ENCODE measurements around the gene HOXD4.

HOXD4 gene

GRCh38 chr2:176114120-176114929, 37.0 kb upstream of the HOXD4 start:
- no peak for DNase-seq

- DNase-seq, result no peak
Observed at GRCh38 chr2:176114930-176115625, 36.3 kb upstream of the HOXD4 start.

DNA sequence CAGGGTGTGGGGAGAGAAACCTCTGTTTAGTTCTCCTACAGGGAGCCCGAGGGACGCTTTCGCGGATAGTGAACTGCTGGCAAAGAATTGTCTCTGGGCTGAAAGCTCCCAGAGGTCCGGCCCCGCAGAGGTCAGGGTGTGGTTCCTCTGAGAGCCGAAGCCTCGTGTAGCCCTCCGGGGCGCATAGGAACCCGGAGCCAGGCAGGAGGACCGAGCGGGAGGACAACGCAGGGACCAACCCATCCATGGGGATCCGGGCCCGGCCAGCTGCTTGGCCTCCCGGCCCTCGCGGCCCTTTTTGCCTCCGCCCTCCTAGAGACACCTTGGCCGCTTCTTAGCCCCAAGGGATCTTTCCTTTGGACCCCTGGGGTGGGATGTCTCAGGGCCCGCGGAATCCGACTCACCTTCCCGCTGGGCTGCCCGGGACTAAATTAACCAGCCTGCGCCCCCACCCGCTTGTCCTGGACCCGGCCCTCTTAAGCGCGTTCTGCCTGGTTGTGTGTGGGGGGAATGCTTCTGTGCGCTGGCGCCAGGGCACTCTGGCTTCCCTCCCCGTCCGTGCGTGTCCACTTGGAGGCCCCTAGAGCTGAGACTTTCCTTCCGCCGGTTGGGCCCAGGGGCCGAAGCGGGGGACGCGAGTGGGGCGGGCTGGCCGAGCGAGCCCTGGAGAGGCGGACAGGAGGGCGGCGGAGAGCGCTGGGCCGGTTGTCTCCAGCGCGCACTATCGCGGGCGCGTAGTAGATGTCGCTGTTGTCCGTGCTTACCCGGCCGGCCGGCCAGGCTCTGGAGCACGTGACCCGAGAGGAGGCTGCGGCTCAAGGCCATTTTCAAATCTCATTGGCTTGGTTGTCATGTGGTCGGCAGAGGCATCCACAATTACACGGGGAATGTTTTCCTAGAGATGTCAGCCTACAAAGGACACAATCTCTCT, 35.2 kb upstream of the HOXD4 start, which contains the start of gene HOXD10:
Gene HOXD10, plus strand, starts transcription at position 896 of the 931 bp plus-strand sequence. CDS start 56 bp downstream, outside the sequence.
- no peak for DNase-seq

DNA sequence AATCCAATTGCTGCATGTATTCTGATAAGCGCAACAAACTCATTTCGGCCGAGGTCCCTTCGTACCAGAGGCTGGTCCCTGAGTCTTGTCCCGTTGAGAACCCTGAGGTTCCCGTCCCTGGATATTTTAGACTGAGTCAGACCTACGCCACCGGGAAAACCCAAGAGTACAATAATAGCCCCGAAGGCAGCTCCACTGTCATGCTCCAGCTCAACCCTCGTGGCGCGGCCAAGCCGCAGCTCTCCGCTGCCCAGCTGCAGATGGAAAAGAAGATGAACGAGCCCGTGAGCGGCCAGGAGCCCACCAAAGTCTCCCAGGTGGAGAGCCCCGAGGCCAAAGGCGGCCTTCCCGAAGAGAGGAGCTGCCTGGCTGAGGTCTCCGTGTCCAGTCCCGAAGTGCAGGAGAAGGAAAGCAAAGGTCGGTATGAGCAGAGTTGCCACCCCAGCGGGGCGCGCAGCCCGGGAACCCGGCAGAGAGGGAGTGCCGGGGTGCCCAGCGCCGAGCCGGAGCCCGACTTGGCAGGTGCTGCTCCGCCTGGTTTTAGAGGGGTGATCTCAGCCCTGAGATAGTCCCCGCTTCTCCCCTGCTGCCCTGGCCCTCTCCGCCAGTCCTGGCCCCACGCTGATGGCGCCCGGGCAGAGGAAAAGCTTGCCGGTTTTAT, 34.1 kb upstream of the HOXD4 start:
- DNase-seq, result no peak

- no peak for DNase-seq
Observed at GRCh38 chr2:176117823-176118371, 33.5 kb upstream of the HOXD4 start.

- no peak for DNase-seq
Observed at GRCh38 chr2:176118601-176119339, 32.6 kb upstream of the HOXD4 start.

GRCh38 chr2:176120364-176121189, 30.8 kb upstream of the HOXD4 start:
- DNase-seq, result no peak

- no peak for DNase-seq
Observed at GRCh38 chr2:176121190-176122051, 29.9 kb upstream of the HOXD4 start.

GRCh38 chr2:176122052-176122682, 29.2 kb upstream of the HOXD4 start:
- DNase-seq, result no peak

- DNase-seq, result no peak
Observed at GRCh38 chr2:176122683-176123410, 28.5 kb upstream of the HOXD4 start, which contains the start of gene HOXD9. TSS of gene HOXD9 (plus strand) at chr2:176122719. CDS start at chr2:176122769, 50 bp downstream.

DNA sequence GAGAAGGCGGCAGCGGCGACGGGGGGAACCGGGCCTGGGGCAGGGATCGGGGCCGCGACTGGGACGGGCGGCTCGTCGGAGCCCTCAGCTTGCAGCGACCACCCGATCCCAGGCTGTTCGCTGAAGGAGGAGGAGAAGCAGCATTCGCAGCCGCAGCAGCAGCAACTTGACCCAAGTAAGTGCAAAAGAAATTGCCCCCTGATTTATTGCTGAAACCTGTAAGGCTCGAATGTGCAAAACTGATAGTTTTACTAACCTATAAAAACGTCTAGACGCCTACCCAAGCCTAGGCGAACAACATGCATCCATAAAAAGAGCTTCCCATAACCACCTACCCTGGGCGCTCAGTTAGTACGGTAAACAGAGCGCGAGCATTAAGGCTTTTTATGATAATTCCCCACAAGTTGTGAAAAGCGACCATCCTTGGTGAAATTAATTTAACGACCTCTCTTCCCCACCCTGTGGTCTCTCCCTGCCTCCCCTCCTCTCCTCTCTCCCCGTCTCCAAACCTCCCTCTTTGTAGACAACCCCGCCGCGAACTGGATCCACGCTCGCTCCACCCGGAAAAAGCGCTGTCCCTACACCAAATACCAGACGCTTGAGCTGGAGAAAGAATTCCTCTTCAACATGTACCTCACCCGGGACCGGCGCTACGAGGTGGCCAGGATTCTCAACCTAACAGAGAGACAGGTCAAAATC, 27.8 kb upstream of the HOXD4 start:
- DNase-seq, result no peak

DNA sequence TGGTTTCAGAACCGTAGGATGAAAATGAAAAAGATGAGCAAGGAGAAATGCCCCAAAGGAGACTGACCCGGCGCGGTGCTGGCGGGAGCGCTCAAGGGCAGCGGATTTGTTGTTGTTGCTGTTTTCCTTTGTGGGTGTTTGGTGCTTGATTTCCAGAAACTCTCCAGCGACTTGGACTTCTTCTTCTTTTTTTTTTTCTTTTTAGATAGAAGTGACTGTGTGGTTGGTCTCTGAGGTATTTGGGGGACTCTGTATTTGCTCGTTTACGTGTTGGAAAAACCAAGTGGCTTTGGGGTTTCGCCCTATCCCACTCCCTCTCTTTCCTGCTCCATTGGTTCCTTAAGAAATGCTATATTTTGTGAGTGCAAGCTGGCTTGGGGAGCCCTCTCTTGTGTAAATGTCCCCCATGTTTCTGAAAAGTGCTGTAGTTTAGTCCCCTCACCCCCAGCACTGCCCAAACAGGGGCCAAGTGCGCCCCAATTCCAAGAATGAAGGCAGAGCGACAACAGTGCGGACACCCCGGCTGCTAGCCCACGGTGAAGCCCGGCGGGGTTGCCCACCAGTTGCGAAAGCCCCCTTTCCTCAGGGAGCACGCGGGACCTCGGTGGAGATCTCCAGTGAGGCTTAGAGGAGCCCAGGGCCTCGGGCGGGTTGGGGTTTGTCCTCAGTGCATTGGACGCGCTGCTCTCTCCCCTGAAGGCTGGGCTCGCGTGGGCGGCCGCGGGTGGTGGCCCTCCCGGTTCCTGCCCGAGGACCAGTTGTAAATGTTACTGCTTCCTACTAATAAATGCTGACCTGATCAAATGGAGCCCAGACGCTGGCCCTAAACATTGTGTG, 27.0 kb upstream of the HOXD4 start:
- DNase-seq, result no peak

DNA sequence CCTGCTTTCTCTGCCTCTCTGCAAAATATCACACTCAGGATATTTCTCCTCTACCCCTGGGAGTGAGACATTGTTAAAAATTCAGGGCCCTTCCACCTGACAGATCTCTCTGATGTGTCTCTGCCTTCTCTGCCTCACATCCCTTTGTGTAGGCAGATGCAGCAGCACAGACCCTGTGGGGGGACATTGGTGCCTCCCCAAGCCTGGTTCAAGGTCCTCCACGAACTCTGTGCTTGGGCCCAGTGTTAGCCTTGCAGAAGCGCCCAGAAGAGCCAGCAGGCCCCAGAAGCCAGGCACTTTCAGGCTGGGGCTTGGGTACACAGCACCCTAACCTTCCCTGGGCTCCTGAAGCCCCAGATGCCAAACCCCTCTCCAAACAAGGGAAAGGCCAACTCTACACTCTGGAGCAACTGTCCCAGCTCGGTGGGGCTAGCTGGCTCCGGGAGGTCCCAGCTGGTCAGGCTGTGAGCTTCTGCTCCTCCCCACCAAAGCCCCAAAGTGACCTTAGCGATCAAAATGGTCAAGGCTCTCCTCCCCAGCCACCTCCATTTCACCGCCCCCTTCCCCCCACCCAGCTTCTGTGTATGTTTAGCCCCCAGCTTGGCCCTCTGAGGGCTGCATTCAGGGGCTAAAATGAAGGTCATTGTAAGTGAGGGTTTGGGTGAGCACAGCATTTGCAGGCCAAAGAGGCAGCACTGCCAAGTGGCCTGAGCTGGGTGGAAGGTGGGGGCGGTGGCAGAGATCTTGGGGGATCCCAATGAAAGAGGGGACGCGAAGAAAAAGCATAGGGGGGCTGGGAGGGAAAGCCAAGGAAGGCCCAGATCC, 26.2 kb upstream of the HOXD4 start:
- no peak for DNase-seq

DNA sequence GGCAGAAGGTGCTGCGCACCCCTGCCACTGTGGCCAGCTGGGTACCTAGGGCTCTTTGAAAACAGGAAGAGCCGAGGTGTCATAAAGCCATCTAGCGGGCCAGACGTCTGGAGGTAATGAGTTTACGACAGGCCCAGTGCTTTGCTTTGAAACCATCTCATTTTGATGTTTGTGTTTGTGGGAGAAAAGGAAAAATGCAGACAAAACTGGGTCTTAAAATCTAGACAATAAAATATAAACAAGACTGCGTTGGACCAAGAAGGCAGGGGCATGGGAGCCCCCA, 25.6 kb upstream of the HOXD4 start:
- DNase-seq, result no peak

- DNase-seq, result peak; percentile 71
Observed at GRCh38 chr2:176126929-176127773, 24.2 kb upstream of the HOXD4 start.
